ENCODE results near the gene GALNT12. TPM values are rescaled to one million over a fixed set of nuclear protein-coding genes. Genes with fewer than 3 reads are reported as not detected.

GALNT12 gene
- total RNA-seq, 5 donors from 2014 or later (not counting 1 experiment from before 2014, with no cell fraction given), result 9.5 to 11.7 (median 11.6) TPM

GRCh38 chr9:98834386-98834785 lies 26.9 kb downstream of the GALNT12 start:
- no peak for ATAC-seq (replicated peaks in 1 of 4)
- peaks cover 43% of the 10 kb centered on the region for H3K36me3 Mint-ChIP-seq
- H3K4me1 Mint-ChIP-seq, result peaks cover 0 to 8% (median 0%) of the 10 kb centered on the region in 3 donors
- no peaks in the 10 kb centered on the region for H3K9me3 ChIP-seq
- no peak overlapping the region for H3K4me3 Mint-ChIP-seq
- WGBS (ENCODE audit: insufficient coverage), result 87% methylated on average over 8 of the region's 9 CpGs
- CTCF ChIA-PET, result no interaction called here
- H3K4me3 ChIP-seq (ENCODE audit: control insufficient read depth in 1 of 2, extremely low read depth in 1 of 2, low read length in 1 of 2), result no peak overlapping the region
- H3K4me1 ChIP-seq (ENCODE audit: control insufficient read depth in 1 of 2, extremely low read depth in 1 of 2, insufficient read depth in 2 of 2, low read length in 2 of 2), result no peaks in the 10 kb centered on the region
- no peaks in the 10 kb centered on the region for H3K27me3 ChIP-seq (replicated peaks in 1 of 2; ENCODE audit: control insufficient read depth in 2 of 2, extremely low read depth in 1 of 2, insufficient read depth in 2 of 2, low read length in 1 of 2)
- POLR2A ChIA-PET, result no interaction called here
- H3K36me3 ChIP-seq (ENCODE audit: control insufficient read depth in 2 of 2, extremely low read depth in 1 of 2, insufficient read depth in 1 of 2, low read length in 1 of 2), result peaks cover 5 to 7% of the 10 kb centered on the region in 2 donors
- DNase-seq, result no peak
- no peak overlapping the region for H3K27ac ChIP-seq (ENCODE audit: low read length)
- H3K9me3 Mint-ChIP-seq, result no peaks in the 10 kb centered on the region
- no peaks in the 10 kb centered on the region for H3K27me3 Mint-ChIP-seq
- no peak overlapping the region for H3K27ac Mint-ChIP-seq

GRCh38 chr9:98836206-98836605 lies 28.7 kb downstream of the GALNT12 start:
- Mint-ChIP-seq H3K4me3 (no peak overlapping the region), H3K27me3 (no peaks in the 10 kb centered on the region), H3K4me1 (peaks cover 0 to 8% (median 0%) of the 10 kb centered on the region in 3 donors), H3K27ac (no peak overlapping the region), H3K36me3 (peaks cover 51% of the 10 kb centered on the region), H3K9me3 (no peaks in the 10 kb centered on the region)
- CTCF ChIA-PET, result interaction anchor here (0.6 to 0.7 kb wide), 2 partner anchors 11 to 683 kb away, joined by 4 read pairs; no protein-coding TSS in a partner anchor
- WGBS (ENCODE audit: insufficient coverage), result 100% methylated on average over 1 of the region's 4 CpGs
- no peak for ATAC-seq (replicated peaks in 1 of 4)
- Histone ChIP-seq H3K27me3 (replicated peaks in 1 of 2; ENCODE audit: control insufficient read depth in 2 of 2, extremely low read depth in 1 of 2, insufficient read depth in 2 of 2, low read length in 1 of 2) (no peaks in the 10 kb centered on the region), H3K36me3 (ENCODE audit: control insufficient read depth in 2 of 2, extremely low read depth in 1 of 2, insufficient read depth in 1 of 2, low read length in 1 of 2) (peaks cover 5 to 10% of the 10 kb centered on the region in 2 donors), H3K4me3 (ENCODE audit: control insufficient read depth in 1 of 2, extremely low read depth in 1 of 2, low read length in 1 of 2) (no peak overlapping the region), H3K4me1 (ENCODE audit: control insufficient read depth in 1 of 2, extremely low read depth in 1 of 2, insufficient read depth in 2 of 2, low read length in 2 of 2) (no peaks in the 10 kb centered on the region), H3K9me3 (no peaks in the 10 kb centered on the region), H3K27ac (ENCODE audit: low read length) (no peak overlapping the region)
- POLR2A ChIA-PET, result interaction anchor here in 1 of 2 donors (0.6 kb wide), 1 partner anchor 1884 kb away, joined by 3 read pairs; no protein-coding TSS in a partner anchor
- no peak for DNase-seq

GRCh38 chr9:98837516-98837915 lies 30.0 kb downstream of the GALNT12 start:
- H3K27ac Mint-ChIP-seq, result no peak overlapping the region
- H3K27me3 Mint-ChIP-seq, result no peaks in the 10 kb centered on the region
- no peaks in the 10 kb centered on the region for H3K9me3 Mint-ChIP-seq
- no peak for ATAC-seq (replicated peaks in 1 of 4)
- DNase-seq, result no peak
- Histone ChIP-seq H3K27ac (ENCODE audit: low read length) (no peak overlapping the region), H3K4me1 (ENCODE audit: control insufficient read depth in 1 of 2, extremely low read depth in 1 of 2, insufficient read depth in 2 of 2, low read length in 2 of 2) (no peaks in the 10 kb centered on the region), H3K27me3 (replicated peaks in 1 of 2; ENCODE audit: control insufficient read depth in 2 of 2, extremely low read depth in 1 of 2, insufficient read depth in 2 of 2, low read length in 1 of 2) (no peaks in the 10 kb centered on the region), H3K4me3 (ENCODE audit: control insufficient read depth in 1 of 2, extremely low read depth in 1 of 2, low read length in 1 of 2) (no peak overlapping the region), H3K36me3 (ENCODE audit: control insufficient read depth in 2 of 2, extremely low read depth in 1 of 2, insufficient read depth in 1 of 2, low read length in 1 of 2) (peaks cover 5 to 10% of the 10 kb centered on the region in 2 donors), H3K9me3 (no peaks in the 10 kb centered on the region)
- 94% methylated on average over 2 of the region's 4 CpGs for WGBS (ENCODE audit: insufficient coverage)
- peaks cover 47% of the 10 kb centered on the region for H3K36me3 Mint-ChIP-seq
- H3K4me1 Mint-ChIP-seq, result peaks cover 0 to 8% (median 0%) of the 10 kb centered on the region in 3 donors
- POLR2A ChIA-PET, result no interaction called here
- no peak overlapping the region for H3K4me3 Mint-ChIP-seq
- CTCF ChIA-PET, result no interaction called here

GRCh38 chr9:98838155-98838867 lies 30.8 kb downstream of the GALNT12 start:
- Histone ChIP-seq H3K27ac (ENCODE audit: low read length) (no peak overlapping the region), H3K27me3 (replicated peaks in 1 of 2; ENCODE audit: control insufficient read depth in 2 of 2, extremely low read depth in 1 of 2, insufficient read depth in 2 of 2, low read length in 1 of 2) (no peaks in the 10 kb centered on the region), H3K4me3 (ENCODE audit: control insufficient read depth in 1 of 2, extremely low read depth in 1 of 2, low read length in 1 of 2) (no peak overlapping the region), H3K4me1 (ENCODE audit: control insufficient read depth in 1 of 2, extremely low read depth in 1 of 2, insufficient read depth in 2 of 2, low read length in 2 of 2) (no peaks in the 10 kb centered on the region), H3K9me3 (no peaks in the 10 kb centered on the region), H3K36me3 (ENCODE audit: control insufficient read depth in 2 of 2, extremely low read depth in 1 of 2, insufficient read depth in 1 of 2, low read length in 1 of 2) (peaks cover 2 to 10% of the 10 kb centered on the region in 2 donors)
- Mint-ChIP-seq H3K4me1 (peaks cover 0 to 1% (median 0%) of the 10 kb centered on the region in 3 donors), H3K4me3 (no peak overlapping the region), H3K27me3 (no peaks in the 10 kb centered on the region), H3K9me3 (no peaks in the 10 kb centered on the region), H3K27ac (no peak overlapping the region), H3K36me3 (peaks cover 42% of the 10 kb centered on the region)
- DNase-seq (no peak), ATAC-seq (replicated peaks in 1 of 4) (no peak)
- ChIA-PET POLR2A (no interaction called here), CTCF (interaction anchor here in 1 of 2 donors (1.1 kb wide), 1 partner anchor 9 kb away, joined by 7 read pairs; no protein-coding TSS in a partner anchor)
- WGBS (ENCODE audit: insufficient coverage), result 88% methylated on average over 6 of the region's 6 CpGs

GRCh38 chr9:98838868-98839565 lies 31.5 kb downstream of the GALNT12 start:
- H3K9me3 ChIP-seq, result no peaks in the 10 kb centered on the region
- Mint-ChIP-seq H3K4me1 (no peaks in the 10 kb centered on the region), H3K27me3 (no peaks in the 10 kb centered on the region), H3K27ac (no peak overlapping the region), H3K36me3 (peaks cover 39% of the 10 kb centered on the region), H3K9me3 (no peaks in the 10 kb centered on the region), H3K4me3 (no peak overlapping the region)
- DNase-seq (no peak), ATAC-seq (replicated peaks in 1 of 4) (no peak)
- WGBS (ENCODE audit: insufficient coverage), result 95% methylated on average over 3 of the region's 6 CpGs
- ChIA-PET POLR2A (no interaction called here), CTCF (interaction anchor here in 1 of 2 donors (1.1 kb wide), 1 partner anchor 8 kb away, joined by 7 read pairs; no protein-coding TSS in a partner anchor)
- H3K27ac ChIP-seq (ENCODE audit: low read length), result no peak overlapping the region
- no peak overlapping the region for H3K4me3 ChIP-seq (ENCODE audit: control insufficient read depth in 1 of 2, extremely low read depth in 1 of 2, low read length in 1 of 2)
- H3K4me1 ChIP-seq (ENCODE audit: control insufficient read depth in 1 of 2, extremely low read depth in 1 of 2, insufficient read depth in 2 of 2, low read length in 2 of 2), result no peaks in the 10 kb centered on the region
- H3K27me3 ChIP-seq (replicated peaks in 1 of 2; ENCODE audit: control insufficient read depth in 2 of 2, extremely low read depth in 1 of 2, insufficient read depth in 2 of 2, low read length in 1 of 2), result no peaks in the 10 kb centered on the region
- H3K36me3 ChIP-seq (ENCODE audit: control insufficient read depth in 2 of 2, extremely low read depth in 1 of 2, insufficient read depth in 1 of 2, low read length in 1 of 2), result peaks cover 2 to 12% of the 10 kb centered on the region in 2 donors

GRCh38 chr9:98839724-98840123 lies 32.3 kb downstream of the GALNT12 start:
- no peak overlapping the region for H3K27ac ChIP-seq (ENCODE audit: low read length)
- Mint-ChIP-seq H3K36me3 (peaks cover 44% of the 10 kb centered on the region), H3K27me3 (no peaks in the 10 kb centered on the region), H3K4me3 (no peak overlapping the region), H3K27ac (no peak overlapping the region), H3K9me3 (no peaks in the 10 kb centered on the region), H3K4me1 (no peaks in the 10 kb centered on the region)
- CTCF ChIA-PET, result interaction anchor here in 1 of 2 donors (1.1 kb wide), 1 partner anchor 8 kb away, joined by 7 read pairs; no protein-coding TSS in a partner anchor
- POLR2A ChIA-PET, result no interaction called here
- H3K4me1 ChIP-seq (ENCODE audit: control insufficient read depth in 1 of 2, extremely low read depth in 1 of 2, insufficient read depth in 2 of 2, low read length in 2 of 2), result no peaks in the 10 kb centered on the region
- H3K27me3 ChIP-seq (replicated peaks in 1 of 2; ENCODE audit: control insufficient read depth in 2 of 2, extremely low read depth in 1 of 2, insufficient read depth in 2 of 2, low read length in 1 of 2), result no peaks in the 10 kb centered on the region
- ATAC-seq (replicated peaks in 1 of 4) (no peak), DNase-seq (no peak)
- no peaks in the 10 kb centered on the region for H3K9me3 ChIP-seq
- WGBS (ENCODE audit: insufficient coverage), result 88% methylated on average over 2 of the region's 4 CpGs
- H3K36me3 ChIP-seq (ENCODE audit: control insufficient read depth in 2 of 2, extremely low read depth in 1 of 2, insufficient read depth in 1 of 2, low read length in 1 of 2), result peaks cover 0 to 13% of the 10 kb centered on the region in 2 donors
- H3K4me3 ChIP-seq (ENCODE audit: control insufficient read depth in 1 of 2, extremely low read depth in 1 of 2, low read length in 1 of 2), result no peak overlapping the region
